ENCODE measurements around the gene BEST1. TPM values are rescaled to one million over a fixed set of nuclear protein-coding genes. Genes with fewer than 3 reads are reported as not detected.

The BEST1 gene
- total RNA-seq, 1 donor from 2014 or later, result 0.12 TPM

GRCh38 chr11:61905801-61906521, 44.2 kb upstream of the BEST1 start:
- no peak overlapping the region for H3K4me3 ChIP-seq (ENCODE audit: low read depth, low read length)
- no peak for TF ChIP-seq CTCF (conservative IDR thresholded peaks at IDR 0.05; ENCODE audit: low read depth, low read length)
- DNase-seq (ENCODE audit: low read depth), result no peak

- no peak for TF ChIP-seq CTCF (conservative IDR thresholded peaks at IDR 0.05; ENCODE audit: low read depth, low read length)
- no peak overlapping the region for H3K4me3 ChIP-seq (ENCODE audit: low read depth, low read length)
- no peak for DNase-seq (ENCODE audit: low read depth)
Observed at GRCh38 chr11:61906522-61906909, 43.6 kb upstream of the BEST1 start.

GRCh38 chr11:61907282-61907681, 42.9 kb upstream of the BEST1 start:
- TF ChIP-seq CTCF (conservative IDR thresholded peaks at IDR 0.05; ENCODE audit: low read depth, low read length), result no peak
- no peak for DNase-seq (ENCODE audit: low read depth)
- H3K4me3 ChIP-seq (ENCODE audit: low read depth, low read length), result no peak overlapping the region

- no peak for DNase-seq (ENCODE audit: low read depth)
- no peak overlapping the region for H3K4me3 ChIP-seq (ENCODE audit: low read depth, low read length)
- no peak for TF ChIP-seq CTCF (conservative IDR thresholded peaks at IDR 0.05; ENCODE audit: low read depth, low read length)
Observed at GRCh38 chr11:61907871-61908729, 42.1 kb upstream of the BEST1 start.

- DNase-seq (ENCODE audit: low read depth), result no peak
- no peak for TF ChIP-seq CTCF (conservative IDR thresholded peaks at IDR 0.05; ENCODE audit: low read depth, low read length)
- H3K4me3 ChIP-seq (ENCODE audit: low read depth, low read length), result no peak overlapping the region
Observed at GRCh38 chr11:61908730-61909316, 41.3 kb upstream of the BEST1 start.

- no peak for TF ChIP-seq CTCF (conservative IDR thresholded peaks at IDR 0.05; ENCODE audit: low read depth, low read length)
- DNase-seq (ENCODE audit: low read depth), result no peak
- no peak overlapping the region for H3K4me3 ChIP-seq (ENCODE audit: low read depth, low read length)
Observed at GRCh38 chr11:61910187-61911127, 39.7 kb upstream of the BEST1 start.

Measured in epithelial cell of proximal tubule (primary cell).